GM12872 (cell line): ENCODE results near the gene ENSA.

Experiments used
- TF ChIP-seq, protein P1 (sequence below): IDR thresholded peaks from 3 replicates; pipeline ENCODE4 v1.5.1; 2011; ENCODE audit warnings: low read depth, mild to moderate bottlenecking, low read length, moderate library complexity; ENCODE audit not compliant: insufficient read depth

ENSA gene

DNA sequence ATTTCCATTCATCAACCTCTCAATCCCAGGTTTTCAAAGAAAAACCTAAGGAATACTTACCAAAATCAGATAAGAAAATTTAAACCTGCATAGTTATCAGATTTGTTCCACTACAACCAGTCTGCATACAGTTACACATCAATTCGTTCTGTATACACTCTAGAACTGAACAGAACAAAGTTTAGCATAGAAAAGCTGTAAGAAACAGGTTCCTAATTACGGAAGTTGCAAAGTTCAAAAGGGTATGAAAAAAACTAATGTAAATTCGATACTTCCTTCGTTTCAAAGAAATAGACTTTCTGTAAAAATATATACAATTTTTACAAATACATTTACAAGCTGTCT is 53.1 kb downstream of the ENSA start:
- TF ChIP-seq, protein P1, sequence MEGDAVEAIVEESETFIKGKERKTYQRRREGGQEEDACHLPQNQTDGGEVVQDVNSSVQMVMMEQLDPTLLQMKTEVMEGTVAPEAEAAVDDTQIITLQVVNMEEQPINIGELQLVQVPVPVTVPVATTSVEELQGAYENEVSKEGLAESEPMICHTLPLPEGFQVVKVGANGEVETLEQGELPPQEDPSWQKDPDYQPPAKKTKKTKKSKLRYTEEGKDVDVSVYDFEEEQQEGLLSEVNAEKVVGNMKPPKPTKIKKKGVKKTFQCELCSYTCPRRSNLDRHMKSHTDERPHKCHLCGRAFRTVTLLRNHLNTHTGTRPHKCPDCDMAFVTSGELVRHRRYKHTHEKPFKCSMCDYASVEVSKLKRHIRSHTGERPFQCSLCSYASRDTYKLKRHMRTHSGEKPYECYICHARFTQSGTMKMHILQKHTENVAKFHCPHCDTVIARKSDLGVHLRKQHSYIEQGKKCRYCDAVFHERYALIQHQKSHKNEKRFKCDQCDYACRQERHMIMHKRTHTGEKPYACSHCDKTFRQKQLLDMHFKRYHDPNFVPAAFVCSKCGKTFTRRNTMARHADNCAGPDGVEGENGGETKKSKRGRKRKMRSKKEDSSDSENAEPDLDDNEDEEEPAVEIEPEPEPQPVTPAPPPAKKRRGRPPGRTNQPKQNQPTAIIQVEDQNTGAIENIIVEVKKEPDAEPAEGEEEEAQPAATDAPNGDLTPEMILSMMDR: no peak

DNA sequence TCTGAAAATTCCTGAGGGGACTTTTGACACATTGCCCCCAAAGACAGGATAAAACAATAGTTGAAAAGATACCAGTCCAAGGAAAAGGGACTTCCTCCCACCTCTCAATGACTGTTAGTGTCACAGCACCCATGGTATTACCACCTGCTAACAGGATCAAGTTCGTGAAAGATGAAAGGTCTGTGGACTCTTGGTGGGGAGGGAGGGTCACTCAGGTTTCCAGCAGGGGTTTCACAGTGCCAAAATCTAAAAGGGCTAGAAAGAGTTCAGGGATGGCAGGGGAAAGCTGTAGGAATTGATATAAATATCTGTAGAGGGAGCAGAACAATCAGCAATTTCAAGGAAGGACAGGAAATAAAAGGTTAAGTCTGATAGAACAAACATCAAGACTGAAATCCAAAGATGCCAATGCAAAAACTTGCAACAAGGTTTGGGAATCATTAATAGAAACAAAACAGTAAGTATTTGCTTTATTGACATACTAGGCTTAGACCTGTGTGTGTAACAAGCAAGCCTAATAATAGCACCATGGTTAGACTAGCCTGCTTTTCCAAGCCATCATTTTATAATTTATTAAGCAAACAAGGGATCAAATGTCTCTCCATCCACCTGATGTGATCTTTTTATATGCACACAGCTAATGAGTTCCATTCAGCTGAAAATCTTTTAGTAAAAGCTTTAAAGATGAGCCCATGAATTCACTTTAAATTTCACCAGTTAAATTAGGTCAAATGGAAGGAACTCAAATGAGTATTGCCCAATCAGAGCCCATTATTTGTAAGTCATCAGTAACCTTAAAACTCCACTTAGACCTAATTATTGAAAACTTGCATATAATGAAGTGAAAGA is 53.7 kb downstream of the ENSA start:
- TF ChIP-seq, protein P1: no peak

DNA sequence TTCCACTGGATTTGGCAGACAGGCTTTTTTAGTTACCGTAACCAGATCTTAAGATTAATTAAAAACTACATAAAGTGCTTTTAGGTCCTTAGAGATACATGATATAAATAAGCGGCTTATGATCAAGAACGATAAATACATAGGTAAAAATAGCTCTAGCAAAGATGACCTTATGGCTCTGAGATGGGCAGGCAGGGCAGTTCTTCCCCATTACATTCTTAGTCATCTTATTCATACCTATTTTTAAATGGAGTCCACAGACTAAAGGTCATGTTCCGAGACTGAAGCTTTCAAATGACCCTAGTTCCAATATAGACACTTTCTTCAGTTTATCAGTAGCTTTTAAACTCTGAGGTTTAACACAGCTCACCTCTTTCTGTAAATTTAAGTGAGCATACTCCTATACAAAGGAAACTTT is 54.3 kb downstream of the ENSA start:
- TF ChIP-seq, protein P1: no peak

DNA sequence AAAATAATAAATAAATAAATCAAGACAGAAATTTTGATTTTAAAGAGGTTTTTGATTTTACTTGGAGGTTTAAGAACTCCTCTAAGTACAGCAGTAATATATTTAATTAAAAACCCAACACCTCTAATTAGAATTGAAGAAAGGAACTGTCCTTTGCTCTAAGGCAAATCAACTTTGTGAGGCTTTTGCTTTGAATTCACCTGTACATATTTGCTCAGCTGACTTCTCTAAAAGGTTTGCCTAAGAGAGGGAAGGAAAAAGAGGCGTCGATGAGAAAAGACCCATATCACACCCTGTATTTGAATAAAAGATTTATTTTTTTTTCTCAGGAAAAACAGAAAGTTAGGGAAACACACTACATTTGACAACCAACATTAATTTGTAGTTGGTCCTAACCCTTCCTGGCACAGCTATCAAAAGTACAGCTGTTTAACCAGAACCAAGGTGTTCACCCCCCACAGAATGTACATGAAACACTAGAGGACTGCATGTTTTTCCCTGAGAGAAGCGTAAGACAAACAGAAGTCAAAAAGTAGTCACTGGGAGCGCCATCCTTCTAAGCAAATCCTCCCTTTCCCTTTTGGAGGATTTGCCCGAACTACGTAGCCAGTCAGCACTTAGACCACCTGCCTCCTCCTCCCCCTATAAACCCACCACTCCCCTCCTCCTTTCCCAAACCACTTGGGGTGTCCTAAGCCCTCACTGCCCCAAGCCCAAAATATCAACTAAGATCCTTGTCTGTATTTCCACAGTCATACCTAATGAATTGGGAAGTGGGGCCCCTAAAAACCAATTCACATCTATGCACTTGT is 54.9 kb downstream of the ENSA start:
- TF ChIP-seq, protein P1: no peak

DNA sequence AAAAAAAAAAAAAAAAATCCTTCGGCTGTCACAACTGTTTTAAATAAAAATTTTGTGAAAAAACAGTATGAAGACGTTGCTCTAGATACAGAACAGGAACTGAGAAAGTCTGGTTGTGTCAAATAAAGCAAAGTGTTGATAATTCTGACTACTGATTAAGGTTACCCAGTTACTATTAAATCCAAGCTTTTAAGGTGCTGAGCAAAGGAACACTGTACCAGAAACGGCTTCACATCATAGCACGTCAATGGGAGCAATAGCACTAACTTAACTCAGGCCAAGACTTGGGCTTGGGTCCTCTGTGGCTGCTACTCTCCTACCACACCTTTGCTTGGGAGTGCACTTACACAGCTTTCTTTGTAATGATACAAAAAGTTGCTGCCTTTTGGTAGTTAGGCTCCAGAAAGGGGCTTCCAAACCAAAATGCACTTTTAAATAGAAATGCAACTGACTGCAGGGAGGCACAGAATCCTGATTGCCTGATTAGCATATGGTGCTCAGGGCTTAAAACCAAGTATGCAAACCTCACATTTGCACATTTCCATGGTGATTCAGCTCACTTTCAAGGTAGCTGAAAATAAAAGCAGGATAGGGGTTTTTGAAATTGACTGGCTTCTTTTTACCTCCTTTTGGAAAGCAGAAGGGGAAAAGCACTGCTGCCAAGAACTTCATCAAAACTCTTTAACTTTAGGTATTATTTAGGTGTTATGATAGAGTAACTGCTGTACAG is 56.3 kb downstream of the ENSA start:
- TF ChIP-seq, protein P1: no peak
